Caco-2 (cell line): ENCODE results near the gene GRM4. TPM values are rescaled to one million over a fixed set of nuclear protein-coding genes. Genes with fewer than 3 reads are reported as not detected.

Source experiments
- BruUV-seq: library from RNA; stranded (reverse); fragments of 400-500 nt; replicated peaks from 2 replicates; lab custom pipeline; 2021; lab: Mats Ljungman, UMichigan
- CTCF ChIA-PET: fragments of 300-600 bp; sonication (Branson Sonifier 250); formaldehyde crosslinking; loops from one replicate; lab custom pipeline; 2022; ENCODE audit warnings: antibody characterized with exemption; lab: Charles Lee
- POLR2A ChIA-PET: fragments of 300-600 bp; sonication (Branson Sonifier 250); formaldehyde crosslinking; loops from one replicate; lab custom pipeline; 2022; ENCODE audit warnings: antibody characterized with exemption; lab: Charles Lee
- DNase-seq, 2 experiments: peaks; one replicate each; pipeline versions ENCODE4 v3.0.0 to v3.0.0-alpha.2; 2020 to 2022
- H3K27me3 ChIP-seq: replicated peaks from 2 replicates; pipeline ENCODE4 v1.6.0; 2011; ENCODE audit warnings: low read length; ENCODE audit not compliant: control insufficient read depth, insufficient read depth
- H3K36me3 ChIP-seq: 2 replicates; pipeline ENCODE4 v1.5.1; 2011; ENCODE audit warnings: low read length; ENCODE audit not compliant: control insufficient read depth, insufficient read depth
- H3K4me1 ChIP-seq: fragments of 250-450 bp; sonication (Bioruptor Pico); 2 replicates; pipeline ENCODE4 v1.5.1; 2020; ENCODE audit warnings: mild to moderate bottlenecking
- H3K4me3 ChIP-seq: 2 replicates; pipeline ENCODE4 v1.5.1; 2011; ENCODE audit warnings: low read depth, mild to moderate bottlenecking, control low read depth, low read length
- H3K9me3 ChIP-seq: fragments of 250-450 bp; sonication (Bioruptor Pico); 2 replicates; pipeline ENCODE4 v1.5.1; 2020; ENCODE audit warnings: mild to moderate bottlenecking, moderate library complexity
- H3K27ac Mint-ChIP-seq: one replicate; pipeline ENCODE4 v1.8.0; 2022; ENCODE audit warnings: mixed read lengths; ENCODE audit not compliant: unreplicated experiment
- H3K27me3 Mint-ChIP-seq: one replicate; pipeline ENCODE4 v1.8.0; 2022; ENCODE audit warnings: mixed read lengths; ENCODE audit not compliant: insufficient read depth, unreplicated experiment
- H3K36me3 Mint-ChIP-seq: one replicate; pipeline ENCODE4 v1.8.0; 2022; ENCODE audit warnings: mild to moderate bottlenecking, mixed read lengths; ENCODE audit not compliant: insufficient read depth, unreplicated experiment
- H3K4me1 Mint-ChIP-seq: one replicate; pipeline ENCODE4 v1.8.0; 2022; ENCODE audit warnings: low read depth, mixed read lengths; ENCODE audit not compliant: unreplicated experiment
- H3K4me3 Mint-ChIP-seq: one replicate; pipeline ENCODE4 v1.8.0; 2022; ENCODE audit warnings: mild to moderate bottlenecking, moderate library complexity, mixed read lengths; ENCODE audit not compliant: unreplicated experiment
- H3K9me3 Mint-ChIP-seq: one replicate; pipeline ENCODE4 v1.8.0; 2022; ENCODE audit warnings: mixed read lengths; ENCODE audit not compliant: unreplicated experiment
- CTCF ChIP-seq, 2 experiments: fragments of 200-600 bp in 1 of 2; IDR thresholded peaks; 1 replicate in 1 of 2; 2 replicates in 1 of 2; pipeline versions ENCODE4 v1.5.1 to v1.8.0; 2011 to 2022; ENCODE audit warnings: antibody characterized with exemption in 1 of 2, control low read depth in 1 of 2, inconsistent platforms in 1 of 2, low read depth in 1 of 2, low read length in 1 of 2, mild to moderate bottlenecking in 1 of 2, moderate library complexity in 1 of 2; ENCODE audit not compliant: insufficient read depth in 1 of 2, severe bottlenecking in 1 of 2, unreplicated experiment in 1 of 2
- intact Hi-C: fragments of 100-400 bp; cut with micrococcal nuclease; formaldehyde crosslinking; loops from one replicate; pipeline ENCODE4 v1.10.0; 2022; ENCODE audit not compliant: unreplicated experiment
- total RNA-seq: library from RNA; stranded (reverse); gene quantifications from 2 replicates; pipeline ENCODE4 v1.2.3, GENCODE V29; 2022

The GRM4 gene
- total RNA-seq, 1 experiment from 2014 or later: 0.09 TPM

- TF ChIP-seq CTCF (IDR thresholded peaks at IDR 0.05; ENCODE audit: insufficient read depth in 1 of 2, low read depth in 1 of 2, low read length in 1 of 2, severe bottlenecking in 1 of 2, unreplicated experiment in 1 of 2): no peak
- POLR2A ChIA-PET: no interaction called here
Measured at GRCh38 chr6:34085453-34086170, 60.3 kb downstream of the GRM4 start.

GRCh38 chr6:34084591-34085290 is 61.1 kb downstream of the GRM4 start:
- intact Hi-C loops: no loop called here
- no peaks in the 10 kb centered on the region for H3K9me3 ChIP-seq
- H3K4me1 Mint-ChIP-seq: no peaks in the 10 kb centered on the region
- H3K27ac Mint-ChIP-seq: no peak overlapping the region
- no peaks in the 10 kb centered on the region for H3K4me1 ChIP-seq
- H3K36me3 ChIP-seq: no peaks in the 10 kb centered on the region
- DNase-seq: no peak
- no peaks in the 10 kb centered on the region for H3K36me3 Mint-ChIP-seq
- BruUV-seq: no TSS peak
- CTCF ChIA-PET: no interaction called here
- H3K27me3 Mint-ChIP-seq: peaks cover 6% of the 10 kb centered on the region
- POLR2A ChIA-PET: no interaction called here
- no peaks in the 10 kb centered on the region for H3K9me3 Mint-ChIP-seq
- H3K27me3 ChIP-seq: no peaks in the 10 kb centered on the region; the same call in 1 of the 2 replicates
- H3K4me3 ChIP-seq: no peak overlapping the region
- H3K4me3 Mint-ChIP-seq: no peak overlapping the region
- TF ChIP-seq CTCF (IDR thresholded peaks at IDR 0.05; ENCODE audit: insufficient read depth in 1 of 2, low read depth in 1 of 2, low read length in 1 of 2, severe bottlenecking in 1 of 2, unreplicated experiment in 1 of 2): no peak

More at GRCh38 chr6:34085453-34086170, 60.3 kb downstream of the GRM4 start:
- H3K9me3 Mint-ChIP-seq: no peaks in the 10 kb centered on the region
- H3K4me1 Mint-ChIP-seq: no peaks in the 10 kb centered on the region
- no peaks in the 10 kb centered on the region for H3K36me3 Mint-ChIP-seq
- no peaks in the 10 kb centered on the region for H3K36me3 ChIP-seq
- H3K4me3 Mint-ChIP-seq: no peak overlapping the region
- H3K4me3 ChIP-seq: no peak overlapping the region
- no peak for DNase-seq
- no peaks in the 10 kb centered on the region; the same call in 1 of the 2 replicates for H3K27me3 ChIP-seq
- BruUV-seq: no TSS peak
- no peak overlapping the region for H3K27ac Mint-ChIP-seq
- H3K27me3 Mint-ChIP-seq: peaks cover 6% of the 10 kb centered on the region
- no peaks in the 10 kb centered on the region for H3K9me3 ChIP-seq
- no peaks in the 10 kb centered on the region for H3K4me1 ChIP-seq
- intact Hi-C loops: no loop called here
- CTCF ChIA-PET: no interaction called here

GRCh38 chr6:34082864-34083626 is 62.8 kb downstream of the GRM4 start:
- no peak overlapping the region for H3K4me3 ChIP-seq
- H3K27ac Mint-ChIP-seq: no peak overlapping the region
- H3K27me3 Mint-ChIP-seq: peaks cover 8% of the 10 kb centered on the region
- intact Hi-C loops: no loop called here
- no peaks in the 10 kb centered on the region for H3K4me1 Mint-ChIP-seq
- no peaks in the 10 kb centered on the region for H3K4me1 ChIP-seq
- H3K9me3 Mint-ChIP-seq: no peaks in the 10 kb centered on the region
- no peak overlapping the region for H3K4me3 Mint-ChIP-seq
- ChIA-PET POLR2A (no interaction called here), CTCF (no interaction called here)
- no peak for TF ChIP-seq CTCF (IDR thresholded peaks at IDR 0.05; ENCODE audit: insufficient read depth in 1 of 2, low read depth in 1 of 2, low read length in 1 of 2, severe bottlenecking in 1 of 2, unreplicated experiment in 1 of 2)
- H3K36me3 Mint-ChIP-seq: no peaks in the 10 kb centered on the region
- H3K36me3 ChIP-seq: no peaks in the 10 kb centered on the region
- no TSS peak for BruUV-seq
- H3K27me3 ChIP-seq: no peaks in the 10 kb centered on the region
- H3K9me3 ChIP-seq: no peaks in the 10 kb centered on the region
- DNase-seq: no peak
